OCI-LY1 (cell line): ENCODE measurements around the gene ATP5MK.
"Not testable (repeated sequence)": the region's sequence is repeated elsewhere in the genome, so short reads cannot be mapped to it uniquely, and the experiment has no call there.

Experiments used
- EZH2 ChIP-seq: fragments of 200-600 bp; sonication (generic), shearing (Covaris generic); IDR thresholded peaks from 2 replicates; pipeline ENCODE4 v1.8.0; 2017; ENCODE audit warnings: borderline replicate concordance, mixed run types, mild to moderate bottlenecking, antibody characterized with exemption, low read length, moderate library complexity, mixed read lengths
- TF ChIP-seq, protein P1 (sequence below): fragments of 200-600 bp; sonication (generic), shearing (Covaris generic); IDR thresholded peaks from 2 replicates; pipeline ENCODE4 v1.5.1; 2017; ENCODE audit warnings: mild to moderate bottlenecking, antibody characterized with exemption, low read length, moderate library complexity, mixed read lengths

GRCh38 chr10:103354567-103354966, 41.7 kb downstream of the ATP5MK start:
- TF ChIP-seq, protein P1, sequence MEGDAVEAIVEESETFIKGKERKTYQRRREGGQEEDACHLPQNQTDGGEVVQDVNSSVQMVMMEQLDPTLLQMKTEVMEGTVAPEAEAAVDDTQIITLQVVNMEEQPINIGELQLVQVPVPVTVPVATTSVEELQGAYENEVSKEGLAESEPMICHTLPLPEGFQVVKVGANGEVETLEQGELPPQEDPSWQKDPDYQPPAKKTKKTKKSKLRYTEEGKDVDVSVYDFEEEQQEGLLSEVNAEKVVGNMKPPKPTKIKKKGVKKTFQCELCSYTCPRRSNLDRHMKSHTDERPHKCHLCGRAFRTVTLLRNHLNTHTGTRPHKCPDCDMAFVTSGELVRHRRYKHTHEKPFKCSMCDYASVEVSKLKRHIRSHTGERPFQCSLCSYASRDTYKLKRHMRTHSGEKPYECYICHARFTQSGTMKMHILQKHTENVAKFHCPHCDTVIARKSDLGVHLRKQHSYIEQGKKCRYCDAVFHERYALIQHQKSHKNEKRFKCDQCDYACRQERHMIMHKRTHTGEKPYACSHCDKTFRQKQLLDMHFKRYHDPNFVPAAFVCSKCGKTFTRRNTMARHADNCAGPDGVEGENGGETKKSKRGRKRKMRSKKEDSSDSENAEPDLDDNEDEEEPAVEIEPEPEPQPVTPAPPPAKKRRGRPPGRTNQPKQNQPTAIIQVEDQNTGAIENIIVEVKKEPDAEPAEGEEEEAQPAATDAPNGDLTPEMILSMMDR = not testable (repeated sequence)
- TF ChIP-seq EZH2 = not testable (repeated sequence)
